COR-L47 (cell line): ENCODE data around the gene ZNF385B.
"Not testable (repeated sequence)": the region's sequence is repeated elsewhere in the genome, so short reads cannot be mapped to it uniquely, and the experiment has no call there.

ENCODE experiments used
- DNase-seq: peaks from one replicate; lab custom pipeline; 2025; lab: John Stamatoyannopoulos, UW

ZNF385B gene

DNA sequence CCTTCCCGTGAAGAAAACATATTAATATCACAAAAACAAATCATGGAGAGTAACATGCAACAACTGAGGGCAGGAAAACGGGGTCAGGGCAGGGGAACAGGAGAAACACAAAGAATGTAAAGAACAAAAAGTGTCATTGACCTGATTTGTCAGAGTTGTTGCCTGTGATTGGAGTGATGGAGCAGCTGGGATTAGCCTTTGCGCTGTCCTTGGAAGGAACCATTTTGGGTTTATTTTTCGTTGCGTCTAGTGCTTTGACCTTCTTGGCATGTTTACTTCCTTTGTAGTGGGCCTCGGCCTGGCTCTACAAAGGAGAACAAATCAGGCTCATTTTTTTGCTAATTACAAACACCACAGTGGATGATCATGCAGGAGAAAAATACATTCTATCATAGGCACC lies 378.3 kb downstream of the ZNF385B start:
- no peak for DNase-seq

DNA sequence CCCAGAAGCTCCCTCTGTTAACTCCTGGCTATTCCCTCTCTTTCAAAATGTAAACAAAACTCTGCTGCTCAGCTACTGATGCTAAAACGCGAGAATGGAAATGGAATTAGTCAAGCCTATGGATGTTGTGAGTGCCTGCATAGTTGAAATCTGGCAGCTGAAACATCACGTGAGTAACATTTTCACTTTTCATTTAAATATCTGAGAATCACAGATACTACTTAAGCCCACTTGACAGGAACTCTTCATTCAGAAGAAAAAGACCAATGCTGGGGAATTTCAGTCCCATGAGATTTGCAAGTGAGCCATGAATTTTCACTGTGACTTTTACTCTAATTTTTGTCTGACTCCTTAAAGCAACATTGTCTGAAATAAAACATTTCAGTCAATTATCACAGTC lies 381.5 kb downstream of the ZNF385B start:
- DNase-seq = no peak

GRCh38 chr2:179478771-179479170 lies 382.6 kb downstream of the ZNF385B start:
- DNase-seq = no peak

DNA sequence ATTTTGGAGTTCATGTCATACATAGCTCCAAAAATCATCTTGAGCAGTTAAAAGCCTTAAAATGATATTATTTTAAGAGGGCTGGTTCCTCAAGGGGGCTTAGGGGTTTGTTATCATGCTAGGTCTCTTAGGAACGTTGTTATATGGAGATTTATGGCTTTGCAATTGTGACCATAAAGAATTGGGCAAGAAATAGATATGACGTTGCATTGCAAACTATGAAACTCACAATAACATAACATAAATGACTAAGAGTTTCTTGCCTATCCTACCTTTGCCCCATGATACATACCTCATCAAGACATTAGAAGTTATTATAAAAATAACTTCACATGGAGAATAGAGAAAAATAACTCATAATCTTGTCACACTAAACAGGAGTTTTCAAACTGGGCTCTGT lies 390.4 kb downstream of the ZNF385B start:
- DNase-seq = no peak

- no peak for DNase-seq
Observed at GRCh38 chr2:179470089-179470488, 391.3 kb downstream of the ZNF385B start.

GRCh38 chr2:179467960-179468359 lies 393.5 kb downstream of the ZNF385B start:
- no peak for DNase-seq

GRCh38 chr2:179467111-179467510 lies 394.3 kb downstream of the ZNF385B start:
- DNase-seq = no peak

DNA sequence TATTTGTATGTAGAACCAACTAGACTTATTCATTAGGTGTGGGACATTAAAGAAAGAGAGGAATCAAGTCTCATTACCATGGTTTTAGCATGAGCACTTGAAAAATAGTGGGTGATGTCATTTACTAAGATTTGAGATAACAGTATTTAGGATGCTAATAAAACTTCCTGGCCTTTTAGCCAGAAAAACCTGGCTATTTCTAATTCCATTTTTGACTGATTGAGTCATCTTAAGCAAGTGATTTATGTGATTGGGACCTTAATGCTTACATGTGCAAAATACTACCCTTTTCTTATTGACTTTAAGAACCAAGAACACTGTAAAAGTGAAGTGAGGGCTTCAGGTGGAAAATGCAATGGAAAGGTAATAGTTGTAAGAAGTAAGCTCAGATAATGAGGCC lies 400.0 kb downstream of the ZNF385B start:
- DNase-seq = no peak

- no peak for DNase-seq
Observed at GRCh38 chr2:179460181-179460929, 401.1 kb downstream of the ZNF385B start.

GRCh38 chr2:179458113-179458512 lies 403.3 kb downstream of the ZNF385B start:
- DNase-seq = not testable (repeated sequence)

- no peak for DNase-seq
Observed at GRCh38 chr2:179455824-179456223, 405.6 kb downstream of the ZNF385B start.

- DNase-seq = no peak
Observed at GRCh38 chr2:179455172-179455524, 406.3 kb downstream of the ZNF385B start.

GRCh38 chr2:179454443-179455171 lies 406.8 kb downstream of the ZNF385B start:
- DNase-seq = no peak

DNA sequence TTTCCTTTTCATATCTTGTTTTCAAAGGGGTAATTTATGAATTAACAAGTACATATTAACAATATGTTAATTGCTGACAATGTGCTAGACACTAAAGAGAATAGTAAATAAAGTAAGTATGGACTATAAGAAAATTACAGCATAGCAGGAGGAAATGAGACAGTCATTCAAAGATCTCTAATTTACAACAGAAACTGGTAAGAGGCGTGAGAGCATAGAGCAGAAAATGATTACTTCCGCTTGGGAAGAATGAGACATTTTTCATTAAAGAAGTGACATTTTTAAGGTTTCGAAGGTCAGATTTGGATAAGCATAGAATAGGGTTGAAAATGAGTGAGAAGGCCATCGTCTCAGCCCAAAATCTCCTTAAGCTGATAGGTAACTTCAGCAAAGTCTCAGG lies 412.4 kb downstream of the ZNF385B start:
- DNase-seq = no peak

GRCh38 chr2:179447839-179448447 lies 413.5 kb downstream of the ZNF385B start:
- DNase-seq = no peak

- no peak for DNase-seq
Observed at GRCh38 chr2:179447421-179447820, 414.0 kb downstream of the ZNF385B start.

- DNase-seq = no peak
Observed at GRCh38 chr2:179446476-179447141, 414.8 kb downstream of the ZNF385B start.

- DNase-seq = no peak
Observed at GRCh38 chr2:179444056-179444455, 417.4 kb downstream of the ZNF385B start.

GRCh38 chr2:179443180-179443579 lies 418.2 kb downstream of the ZNF385B start:
- no peak for DNase-seq

- no peak for DNase-seq
Observed at GRCh38 chr2:179442206-179442605, 419.2 kb downstream of the ZNF385B start.

GRCh38 chr2:179441551-179441950 lies 419.9 kb downstream of the ZNF385B start:
- DNase-seq = no peak

DNA sequence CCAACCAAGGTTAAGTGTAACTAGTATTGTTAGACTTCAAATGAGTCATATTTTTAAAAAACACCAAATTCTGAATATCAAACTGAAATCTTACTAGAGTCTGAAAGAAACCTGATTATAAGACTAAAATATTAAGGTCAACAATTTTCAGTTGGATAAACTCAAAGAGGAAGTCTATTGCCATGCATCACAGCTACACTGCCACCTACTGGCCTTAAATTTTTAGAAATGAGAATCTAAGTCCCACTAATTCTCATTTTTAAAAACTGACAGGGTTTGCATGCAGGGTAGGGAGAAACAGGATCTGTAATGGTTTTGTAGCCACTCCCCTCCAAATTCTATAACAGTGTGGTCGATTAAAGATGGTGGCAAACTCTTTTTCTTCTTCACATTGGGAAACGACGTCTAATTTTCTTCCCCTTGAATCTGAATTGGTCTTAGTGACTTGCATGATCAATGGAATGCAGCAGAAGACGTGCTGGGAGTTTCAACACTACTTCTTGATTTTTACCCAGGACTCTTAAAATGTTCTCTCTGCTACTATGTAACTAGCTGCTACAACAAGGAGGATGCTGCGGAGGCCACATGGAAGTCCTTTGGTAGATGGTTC lies 420.7 kb downstream of the ZNF385B start:
- peak; percentile 4 for DNase-seq
